GM21528 (cell line): ENCODE data around the gene CFAP45.

Experiments used
- ATAC-seq: cut with Tn5 transposase; IDR thresholded peaks from one replicate; pipeline ENCODE4 v1.9.1; 2021; ENCODE audit warnings: mild to moderate bottlenecking, moderate library complexity; ENCODE audit not compliant: unreplicated experiment, low FRiP score

CFAP45 gene

DNA sequence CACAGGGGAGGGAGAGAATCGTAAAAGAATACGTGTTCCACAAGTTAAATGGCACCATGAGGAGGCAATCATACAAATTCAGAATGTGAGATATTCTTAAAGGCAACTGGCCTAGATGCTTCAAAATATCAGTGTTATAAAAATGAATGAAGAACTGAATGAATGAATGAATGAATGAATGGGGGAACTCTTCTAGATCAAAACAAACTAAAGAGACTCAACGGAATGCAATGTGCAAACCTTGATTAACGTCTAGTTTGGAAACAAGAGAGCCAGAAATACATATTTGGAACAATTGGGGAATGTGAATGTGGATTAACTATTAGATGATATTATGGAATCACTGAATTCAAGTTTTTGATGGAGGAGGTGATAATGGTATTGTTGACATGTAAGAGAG lies 16.8 kb downstream of the CFAP45 start:
- no peak for ATAC-seq

DNA sequence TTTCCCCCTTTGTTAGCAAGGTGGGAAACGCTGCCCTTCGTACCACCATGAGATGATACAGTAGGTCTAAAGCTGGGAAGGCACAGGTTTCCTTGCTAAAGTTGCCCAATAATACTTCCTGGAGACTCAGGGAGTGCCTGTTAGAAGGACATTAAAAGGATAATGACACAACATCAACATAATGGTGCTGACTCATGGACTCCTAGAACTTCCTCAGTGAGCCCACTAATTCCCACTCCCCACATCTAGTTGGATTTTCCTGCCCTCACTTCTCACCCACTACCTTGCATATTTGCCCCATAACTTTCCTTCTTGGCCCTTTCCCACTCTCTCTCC lies 17.5 kb downstream of the CFAP45 start:
- no peak for ATAC-seq

GRCh38 chr1:159881622-159882526 lies 18.1 kb downstream of the CFAP45 start:
- no peak for ATAC-seq

- ATAC-seq, result no peak
These were observed 19.5 kb downstream of the CFAP45 start for GRCh38 chr1:159880430-159880829.

DNA sequence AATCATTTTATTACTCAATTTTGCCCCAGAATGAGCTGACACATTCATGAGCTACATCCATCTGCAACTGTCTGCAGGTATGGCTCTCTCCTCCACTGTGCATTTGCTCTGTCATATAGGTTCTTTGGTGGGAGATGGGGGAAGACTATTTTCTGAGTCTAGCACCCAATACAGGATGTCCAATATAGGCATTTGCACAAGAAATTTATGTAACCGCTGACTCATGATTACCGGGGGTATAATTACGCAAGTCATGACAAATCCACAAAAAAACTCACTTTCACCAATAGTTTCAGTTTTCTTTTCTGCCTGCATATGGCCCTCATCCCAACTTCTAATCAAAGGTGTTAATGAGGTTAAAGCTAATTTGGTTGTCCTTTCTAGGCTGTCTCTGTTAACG lies 20.0 kb downstream of the CFAP45 start:
- ATAC-seq, result no peak

DNA sequence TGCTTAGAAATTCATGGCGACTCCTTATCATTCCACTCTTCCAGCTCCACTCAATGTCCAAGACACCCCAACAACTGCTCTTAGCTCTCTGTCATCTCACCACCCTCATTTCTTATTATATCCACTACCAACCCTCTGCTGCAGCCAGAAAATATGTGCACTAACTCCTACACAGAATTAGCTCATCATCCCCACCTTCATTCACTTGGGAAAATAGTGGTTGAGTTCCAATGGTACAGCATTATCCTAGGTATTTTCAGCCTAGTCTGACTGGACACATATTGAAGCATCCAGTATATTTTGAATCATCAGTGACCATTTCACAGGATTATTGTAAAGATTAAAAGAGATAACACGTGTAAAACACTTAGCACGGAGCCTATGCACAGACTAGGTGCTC lies 20.8 kb downstream of the CFAP45 start:
- no peak for ATAC-seq

DNA sequence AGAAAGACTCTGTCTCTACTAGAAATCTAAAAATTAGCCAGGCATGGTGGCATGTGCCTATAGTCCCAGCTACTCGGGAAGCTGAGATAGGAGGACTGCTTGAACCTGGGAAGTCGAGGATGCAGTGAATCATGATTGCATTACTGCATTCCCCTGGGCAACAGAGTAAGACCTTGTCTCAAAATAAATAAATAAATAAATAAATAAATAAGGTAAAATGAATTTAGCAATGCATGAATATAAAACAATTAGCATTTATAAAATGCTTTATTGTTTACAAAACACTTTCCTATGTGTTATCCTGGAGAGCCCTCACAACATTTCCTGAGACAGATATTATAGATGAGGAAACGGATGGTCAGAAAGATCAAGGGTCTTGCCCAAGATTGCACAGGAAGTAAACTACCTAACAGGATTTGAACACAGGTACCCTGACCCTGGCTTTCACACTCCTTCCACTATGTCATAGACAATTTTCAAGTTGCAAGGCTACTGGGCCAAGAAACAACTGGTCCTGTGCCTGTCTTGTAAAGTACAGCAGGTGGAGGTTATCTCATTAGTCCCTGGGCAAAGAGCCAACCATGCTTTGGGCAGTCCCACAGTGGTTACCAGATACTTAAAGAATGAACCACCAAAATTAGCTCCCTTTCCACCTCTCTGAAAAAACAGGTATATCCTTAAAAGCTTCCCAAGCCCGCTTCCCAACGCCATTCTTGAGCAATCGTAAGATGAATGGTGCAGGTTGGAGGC lies 22.1 kb downstream of the CFAP45 start:
- ATAC-seq, result no peak

- no peak for ATAC-seq
These were observed 26.3 kb downstream of the CFAP45 start for GRCh38 chr1:159873530-159874143.

GRCh38 chr1:159872891-159873290 lies 27.1 kb downstream of the CFAP45 start:
- ATAC-seq, result no peak

- no peak for ATAC-seq
These were observed 29.3 kb downstream of the CFAP45 start for GRCh38 chr1:159870704-159871103.

DNA sequence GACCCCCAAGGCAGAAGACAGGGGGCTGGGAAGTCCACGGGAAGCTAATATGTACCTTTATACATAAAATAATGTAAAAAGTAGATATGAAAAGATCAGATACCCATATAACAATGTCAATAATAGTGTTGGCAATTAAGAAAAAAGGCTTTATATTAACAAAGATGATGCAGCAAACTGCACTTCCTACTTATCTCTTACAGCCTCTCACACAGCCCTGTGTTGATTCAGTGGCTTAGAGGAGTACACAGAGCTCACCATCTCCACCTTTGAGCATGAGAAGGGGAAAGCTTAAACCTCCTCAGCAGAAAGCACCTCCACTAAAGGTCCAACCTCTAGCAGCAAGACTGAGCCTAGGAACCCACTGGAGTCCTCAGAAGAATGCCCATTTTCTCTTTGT lies 30.4 kb downstream of the CFAP45 start:
- no peak for ATAC-seq

- no peak for ATAC-seq
These were observed 30.8 kb downstream of the CFAP45 start for GRCh38 chr1:159869173-159869572.

DNA sequence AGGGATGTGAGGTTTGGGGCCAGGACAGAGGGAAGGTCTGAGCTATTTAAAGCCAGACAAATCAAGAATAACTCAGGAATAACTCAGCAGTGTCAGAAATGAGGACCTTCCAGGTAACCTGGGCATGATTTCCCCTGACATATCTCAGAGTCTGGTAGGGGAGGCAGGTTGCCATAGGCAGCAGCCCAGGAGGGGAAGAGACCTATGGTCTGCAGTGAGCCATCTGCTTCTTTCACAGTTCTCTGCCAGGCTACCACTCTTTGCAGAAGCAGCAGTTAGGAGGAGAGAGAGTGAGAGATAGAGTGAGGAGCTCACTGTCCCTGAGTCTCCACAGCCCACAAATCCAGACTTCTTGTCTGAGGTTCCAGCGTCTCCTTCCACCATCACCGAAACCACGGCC lies 31.2 kb downstream of the CFAP45 start:
- no peak for ATAC-seq

GRCh38 chr1:159867664-159868026 lies 32.3 kb downstream of the CFAP45 start:
- ATAC-seq, result no peak

DNA sequence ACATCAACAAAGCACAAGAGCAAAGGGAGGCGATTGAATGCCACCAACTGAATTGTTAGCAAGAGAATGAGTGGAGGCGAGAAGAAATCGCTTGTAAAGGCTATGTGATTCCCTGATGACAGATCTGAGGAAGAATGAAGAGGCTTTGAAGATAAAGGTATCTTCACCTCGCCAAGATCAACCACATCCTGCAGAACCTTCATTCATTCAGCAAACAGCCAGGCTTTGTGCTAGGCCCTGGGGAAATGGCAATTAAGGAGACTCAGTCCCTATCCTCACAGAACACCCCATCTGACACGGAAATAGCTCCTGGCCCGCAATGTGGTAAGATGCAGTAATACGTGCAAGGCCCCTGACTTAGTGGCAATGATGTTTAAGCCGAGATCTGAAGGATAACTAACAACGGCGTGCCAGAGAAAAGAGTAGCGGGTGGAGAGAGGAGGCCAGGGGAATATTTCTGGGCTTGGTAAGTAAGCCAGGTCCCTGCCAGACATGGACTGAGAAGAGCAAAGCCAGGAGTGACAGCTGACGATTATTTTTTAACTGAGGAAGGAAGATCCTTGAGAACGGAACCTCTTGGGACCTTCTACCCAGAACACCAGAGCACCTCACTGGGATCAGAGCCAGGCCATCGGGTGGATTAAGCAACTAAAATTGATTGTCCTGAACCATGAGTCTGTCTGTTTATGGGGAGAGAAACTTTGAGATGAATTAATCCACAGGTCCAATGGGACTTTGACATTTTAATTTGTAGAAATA lies 32.9 kb downstream of the CFAP45 start:
- ATAC-seq, result no peak

- ATAC-seq, result no peak
These were observed 33.9 kb downstream of the CFAP45 start for GRCh38 chr1:159866066-159866465.

- no peak for ATAC-seq
These were observed 35.7 kb downstream of the CFAP45 start for GRCh38 chr1:159864262-159864661.

DNA sequence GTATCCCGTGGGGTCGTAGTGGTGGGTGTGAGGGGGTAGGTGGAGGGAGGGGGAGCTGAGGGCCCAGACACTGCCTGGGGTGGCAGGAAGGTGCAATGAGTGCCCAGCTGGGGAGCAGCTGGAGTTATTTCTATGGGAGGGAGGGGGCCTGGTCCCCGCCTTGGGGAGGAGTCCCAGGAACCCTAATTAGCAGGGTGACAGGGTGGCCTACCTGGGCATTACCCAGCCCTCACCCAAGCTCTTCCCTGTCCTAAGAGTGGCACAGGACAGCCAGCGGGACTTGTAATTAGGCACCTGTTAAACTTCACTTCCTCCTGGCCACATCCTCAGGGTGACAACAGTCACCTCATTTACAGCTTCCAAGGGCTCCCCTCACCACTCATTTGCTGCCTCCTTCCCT lies 37.4 kb downstream of the CFAP45 start, which contains the start of gene VSIG8:
Gene VSIG8 (minus strand): TSS at position 101 of the 400 bp plus-strand sequence. CDS start 136 bp downstream, outside the sequence.
- no peak for ATAC-seq

- ATAC-seq, result no peak
These were observed 37.9 kb downstream of the CFAP45 start for GRCh38 chr1:159862031-159862430.

- no peak for ATAC-seq
These were observed 38.7 kb downstream of the CFAP45 start for GRCh38 chr1:159861218-159861617.

DNA sequence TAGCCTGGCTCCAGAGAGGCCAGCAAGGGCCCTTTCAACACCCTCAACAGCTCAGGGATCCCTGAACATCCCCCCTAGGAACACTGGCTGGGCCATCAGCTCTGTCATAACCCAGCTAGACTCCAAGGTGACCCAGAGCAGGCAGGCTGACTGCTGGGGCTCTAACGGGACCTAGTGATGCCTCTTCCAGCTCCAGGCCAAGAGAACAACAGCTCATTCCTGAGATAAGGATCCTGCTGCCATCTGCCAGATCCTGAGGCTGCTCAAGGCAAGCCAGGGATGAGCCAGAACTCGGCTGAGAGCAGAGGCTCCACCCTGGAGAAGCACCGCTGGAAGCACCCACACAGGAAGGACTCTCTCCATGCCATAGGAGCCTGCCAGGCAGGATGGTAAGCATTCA lies 39.5 kb downstream of the CFAP45 start:
- no peak for ATAC-seq
